ENCODE measurements around the gene ZNF273.

- TF ChIP-seq ZFP3 (CRISPR knock-in tag; IDR thresholded peaks at IDR 0.05) (no peak), PATZ1 (CRISPR knock-in tag; IDR thresholded peaks at IDR 0.05; ENCODE audit: borderline replicate concordance) (no peak), TCF4 (CRISPR knock-in tag; IDR thresholded peaks at IDR 0.05; ENCODE audit: borderline replicate concordance) (no peak), ESRRG (CRISPR knock-in tag; IDR thresholded peaks at IDR 0.05) (no peak), ARNTL (CRISPR knock-in tag; IDR thresholded peaks at IDR 0.05; ENCODE audit: borderline replicate concordance, low read depth) (no peak), ZNF70 (CRISPR knock-in tag; IDR thresholded peaks at IDR 0.05) (no peak), GLIS3 (CRISPR knock-in tag; IDR thresholded peaks at IDR 0.05) (no peak), ISL1 (CRISPR knock-in tag; IDR thresholded peaks at IDR 0.05) (no peak), OSR1 (CRISPR knock-in tag; IDR thresholded peaks at IDR 0.05) (no peak)
These were observed 27.2 kb upstream of the ZNF273 start for GRCh38 chr7:64875658-64876406.

Data from SK-N-SH treated with all-trans-retinoic acid at 6 μM for 48 hours (cell line).